Measurements from ENCODE around the gene HTR1B. TPM values are rescaled to one million over a fixed set of nuclear protein-coding genes. Genes with fewer than 3 reads are reported as not detected.

The HTR1B gene
- total and polyA plus RNA-seq, 2 of the 4 experiments (the other 2 are of a cell fraction), result 0.27 to 0.36 TPM

- Histone ChIP-seq H2BK15ac (ENCODE audit: low read depth, low read length) (no peak overlapping the region), H3K9me1 (ENCODE audit: insufficient read depth, low read length) (no peaks in the 10 kb centered on the region), H4K91ac (ENCODE audit: insufficient read depth, low read depth, low read length) (no peak overlapping the region), H3K18ac (ENCODE audit: low read depth, low read length) (no peak overlapping the region), H4K5ac (ENCODE audit: low read depth, low read length) (no peak overlapping the region), H3K27me3 (ENCODE audit: control insufficient read depth, insufficient read depth, low read length) (no peaks in the 10 kb centered on the region), H2BK20ac (ENCODE audit: low read depth, low read length) (no peak overlapping the region), H3K9ac (ENCODE audit: low read depth, low read length) (no peak overlapping the region), H3K56ac (ENCODE audit: extremely low read depth, insufficient read depth, low read length) (no peak overlapping the region), H2BK5ac (ENCODE audit: low read depth, low read length, poor library complexity, severe bottlenecking) (no peak overlapping the region), H3K14ac (replicated peaks; ENCODE audit: low read depth, low read length) (no peak overlapping the region), H3K79me1 (ENCODE audit: low read depth in 1 of 2, low read length in 2 of 2) (no peaks in the 10 kb centered on the region), H3K9me3 (ENCODE audit: control insufficient read depth, insufficient read depth, low read length) (peaks cover 2% of the 10 kb centered on the region; the same call in 1 of the 2 replicates), H2AFZ (replicated peaks; ENCODE audit: low read length, poor library complexity) (no peak overlapping the region), H3K4me1 (ENCODE audit: control insufficient read depth, insufficient read depth, low read length) (no peaks in the 10 kb centered on the region), H3K4ac (ENCODE audit: low read depth, low read length) (no peak overlapping the region), H4K20me1 (ENCODE audit: insufficient read depth, low read length) (no peaks in the 10 kb centered on the region), H2AK5ac (ENCODE audit: low read depth, low read length) (no peak overlapping the region), H2AK9ac (replicated peaks; ENCODE audit: low read depth, low read length, poor library complexity) (no peak overlapping the region), H3K4me2 (ENCODE audit: low read depth, low read length) (no peak overlapping the region), H3K23ac (ENCODE audit: low read depth, low read length) (no peak overlapping the region), H2BK120ac (ENCODE audit: low read depth, low read length) (no peak overlapping the region), H3K4me3 (ENCODE audit: insufficient read depth, low read depth, low read length) (no peak overlapping the region), H4K8ac (ENCODE audit: low read depth in 2 of 2, low read length in 2 of 2) (no peak overlapping the region), H3K27ac (ENCODE audit: insufficient read depth, low read length) (no peak overlapping the region), H3K36me3 (ENCODE audit: control insufficient read depth, insufficient read depth, low read length) (no peaks in the 10 kb centered on the region)
- intact Hi-C loops (cut with micrococcal nuclease), result no loop called here
- no peak for TF ChIP-seq BHLHE40 (IDR thresholded peaks at IDR 0.05; ENCODE audit: low read depth, low read length)
- in situ Hi-C loops (cut with MboI; ENCODE audit: low sequenced_read_pairs), result no loop called here
- ATAC-seq (ENCODE audit: low read depth) (no peak), DNase-seq (no peak)
- dilution Hi-C loops (cut with HindIII; ENCODE audit: low sequenced_read_pairs, unreplicated experiment), result no loop called here
- no TSS peak for BruUV-seq (replicated peaks)
- CTCF ChIA-PET, result no interaction called here
- POLR2A ChIA-PET (ENCODE audit: unreplicated experiment), result no interaction called here
- no CpG with 5 or more reads among the region's 1 CpG for WGBS, 2 experiments (ENCODE audit: extremely low coverage in 2 of 2, insufficient read length in 1 of 2)
Observed at GRCh38 chr6:77511860-77512259, 48.6 kb upstream of the HTR1B start.
